Measurements from ENCODE around the gene CDH13. TPM values are rescaled to one million over a fixed set of nuclear protein-coding genes. Genes with fewer than 3 reads are reported as not detected.

Gene CDH13
- total RNA-seq, 1 donor from 2014 or later: 45.1 TPM

DNA sequence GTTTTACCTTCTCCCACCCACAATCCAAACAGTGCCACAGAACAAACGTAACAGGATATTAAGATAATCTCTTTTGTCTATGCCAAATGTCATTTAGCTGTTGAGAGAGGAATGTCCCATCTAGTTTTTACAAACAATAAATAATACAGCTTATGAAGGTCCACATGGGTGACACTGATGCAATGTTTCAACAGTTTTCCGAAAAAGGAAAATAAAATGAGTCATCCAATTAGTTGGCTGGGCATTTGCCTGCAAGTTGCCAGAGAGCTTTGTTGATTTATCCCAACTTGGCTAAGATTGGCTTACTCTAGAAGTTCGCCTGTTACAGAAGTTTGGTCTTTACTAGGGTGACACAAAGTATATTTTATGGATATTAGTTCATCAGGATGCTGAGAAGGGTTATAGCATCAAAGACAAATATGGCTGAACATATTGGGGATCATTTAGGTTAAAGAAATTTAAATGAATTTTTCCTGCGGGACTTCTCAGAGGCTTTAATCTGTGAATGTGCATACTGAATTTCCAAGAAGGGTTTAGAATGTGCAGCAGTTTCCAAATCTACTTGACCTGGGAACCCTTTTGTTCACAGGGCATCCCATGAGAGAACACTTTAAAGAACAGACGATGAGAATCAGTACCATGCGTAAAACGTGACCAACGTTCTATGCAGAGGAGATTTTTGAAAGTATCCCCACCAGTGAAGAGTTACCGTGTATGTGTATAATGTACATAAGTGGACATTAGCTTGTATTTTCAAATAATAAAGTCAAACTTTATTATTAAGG, 73.1 kb downstream of the CDH13 start:
- Mint-ChIP-seq H3K27me3 (ENCODE audit: low read depth) (no peaks in the 10 kb centered on the region), H3K36me3 (ENCODE audit: low read depth) (no peaks in the 10 kb centered on the region), H3K9me3 (ENCODE audit: low read depth) (no peaks in the 10 kb centered on the region), H3K4me1 (ENCODE audit: low read depth) (peaks cover 37% of the 10 kb centered on the region), H3K27ac (ENCODE audit: unreplicated experiment) (peak overlapping the region; percentile 89), H3K4me3 (ENCODE audit: unreplicated experiment) (no peak overlapping the region)
- no peak for DNase-seq (ENCODE audit: low spot score)
- TF ChIP-seq, protein P1, sequence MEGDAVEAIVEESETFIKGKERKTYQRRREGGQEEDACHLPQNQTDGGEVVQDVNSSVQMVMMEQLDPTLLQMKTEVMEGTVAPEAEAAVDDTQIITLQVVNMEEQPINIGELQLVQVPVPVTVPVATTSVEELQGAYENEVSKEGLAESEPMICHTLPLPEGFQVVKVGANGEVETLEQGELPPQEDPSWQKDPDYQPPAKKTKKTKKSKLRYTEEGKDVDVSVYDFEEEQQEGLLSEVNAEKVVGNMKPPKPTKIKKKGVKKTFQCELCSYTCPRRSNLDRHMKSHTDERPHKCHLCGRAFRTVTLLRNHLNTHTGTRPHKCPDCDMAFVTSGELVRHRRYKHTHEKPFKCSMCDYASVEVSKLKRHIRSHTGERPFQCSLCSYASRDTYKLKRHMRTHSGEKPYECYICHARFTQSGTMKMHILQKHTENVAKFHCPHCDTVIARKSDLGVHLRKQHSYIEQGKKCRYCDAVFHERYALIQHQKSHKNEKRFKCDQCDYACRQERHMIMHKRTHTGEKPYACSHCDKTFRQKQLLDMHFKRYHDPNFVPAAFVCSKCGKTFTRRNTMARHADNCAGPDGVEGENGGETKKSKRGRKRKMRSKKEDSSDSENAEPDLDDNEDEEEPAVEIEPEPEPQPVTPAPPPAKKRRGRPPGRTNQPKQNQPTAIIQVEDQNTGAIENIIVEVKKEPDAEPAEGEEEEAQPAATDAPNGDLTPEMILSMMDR (IDR thresholded peaks at IDR 0.05): no peak

DNA sequence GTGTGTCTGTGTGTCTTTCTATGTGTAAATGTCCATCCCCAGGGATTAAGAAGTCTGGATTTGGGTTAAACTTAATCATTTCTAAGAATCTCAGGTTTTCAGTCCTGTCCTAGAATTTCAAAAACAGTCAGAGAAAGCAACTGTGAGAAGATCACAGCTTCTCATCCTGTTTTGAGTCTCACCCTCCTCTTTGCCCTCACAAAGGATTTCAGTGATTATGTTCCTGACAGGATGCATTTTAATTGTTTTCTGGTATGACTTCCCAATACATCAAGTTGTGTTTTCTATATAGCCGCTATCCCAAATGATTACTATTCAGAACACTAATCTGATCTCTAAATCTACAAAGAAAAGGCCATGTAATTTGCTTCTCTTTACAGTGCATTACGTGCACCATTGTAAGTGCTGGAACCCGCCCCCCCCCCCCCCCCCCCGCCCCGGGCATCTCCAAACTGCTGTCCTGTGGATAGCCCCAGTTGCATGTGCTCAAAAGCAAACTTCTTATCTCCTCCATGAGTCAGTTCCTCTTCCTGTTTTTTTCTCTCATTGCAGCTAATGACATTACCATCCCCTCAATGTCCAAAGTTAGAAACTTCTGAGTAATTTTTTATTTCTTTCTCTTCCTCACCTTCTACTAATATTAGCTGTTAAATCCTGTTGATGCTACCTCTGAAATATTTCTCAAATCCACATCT, 73.9 kb downstream of the CDH13 start:
- no peak for DNase-seq (ENCODE audit: low spot score)
- Mint-ChIP-seq H3K27me3 (ENCODE audit: low read depth) (no peaks in the 10 kb centered on the region), H3K36me3 (ENCODE audit: low read depth) (no peaks in the 10 kb centered on the region), H3K27ac (ENCODE audit: unreplicated experiment) (peak overlapping the region; percentile 89), H3K4me1 (ENCODE audit: low read depth) (peaks cover 37% of the 10 kb centered on the region), H3K4me3 (ENCODE audit: unreplicated experiment) (no peak overlapping the region), H3K9me3 (ENCODE audit: low read depth) (no peaks in the 10 kb centered on the region)
- TF ChIP-seq, protein P1 (IDR thresholded peaks at IDR 0.05): no peak

DNA sequence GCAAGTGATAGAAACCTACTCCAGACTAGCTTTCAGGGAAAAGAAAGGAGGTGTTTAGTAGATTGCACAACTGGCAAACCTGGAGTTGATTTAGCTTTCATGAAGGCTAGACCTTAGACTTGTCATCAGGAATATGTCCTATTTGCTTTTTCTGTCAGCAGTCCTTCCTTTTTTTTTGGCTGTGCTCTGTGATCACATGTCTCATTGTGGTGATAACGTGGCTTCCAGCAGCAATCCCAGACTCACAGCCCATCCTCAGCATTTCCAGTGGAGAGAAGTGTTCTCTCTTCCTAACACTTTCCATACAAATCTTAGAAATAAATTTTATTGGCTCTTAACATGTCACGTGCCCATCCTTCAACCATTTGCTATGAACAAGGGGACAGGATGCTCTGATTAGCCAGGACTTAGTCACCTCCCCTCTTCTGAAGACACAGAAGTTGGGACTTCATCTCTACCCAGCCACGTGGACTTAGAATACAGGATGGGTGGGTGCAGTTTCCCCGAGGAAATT, 74.7 kb downstream of the CDH13 start:
- DNase-seq (ENCODE audit: low spot score): no peak
- no peaks in the 10 kb centered on the region for H3K9me3 Mint-ChIP-seq (ENCODE audit: low read depth)
- H3K4me1 Mint-ChIP-seq (ENCODE audit: low read depth): peaks cover 37% of the 10 kb centered on the region
- no peak overlapping the region for H3K4me3 Mint-ChIP-seq (ENCODE audit: unreplicated experiment)
- TF ChIP-seq, protein P1 (IDR thresholded peaks at IDR 0.05): no peak
- no peaks in the 10 kb centered on the region for H3K36me3 Mint-ChIP-seq (ENCODE audit: low read depth)
- H3K27ac Mint-ChIP-seq (ENCODE audit: unreplicated experiment): peak overlapping the region; percentile 1
- no peaks in the 10 kb centered on the region for H3K27me3 Mint-ChIP-seq (ENCODE audit: low read depth)

DNA sequence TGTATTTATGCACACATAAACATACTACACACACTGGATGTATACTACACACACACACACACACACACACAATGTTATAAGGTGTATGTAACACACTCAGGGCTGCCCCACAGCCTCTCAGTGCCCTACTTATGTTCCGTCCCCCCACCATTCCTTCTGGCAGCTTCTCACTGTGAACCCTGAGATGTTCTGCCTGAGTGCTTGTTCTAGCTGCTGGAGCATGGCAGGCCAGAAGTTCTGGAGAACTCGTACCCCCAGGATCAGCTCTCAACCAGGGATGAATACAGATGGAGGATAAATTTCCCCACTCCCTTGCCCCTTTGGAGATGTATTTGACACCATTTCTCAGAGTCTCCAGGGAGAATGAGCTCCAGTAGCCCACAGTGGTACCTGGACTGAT, 76.4 kb downstream of the CDH13 start:
- H3K27me3 Mint-ChIP-seq (ENCODE audit: low read depth): no peaks in the 10 kb centered on the region
- peaks cover 33% of the 10 kb centered on the region for H3K4me1 Mint-ChIP-seq (ENCODE audit: low read depth)
- H3K27ac Mint-ChIP-seq (ENCODE audit: unreplicated experiment): no peak overlapping the region
- no peak overlapping the region for H3K4me3 Mint-ChIP-seq (ENCODE audit: unreplicated experiment)
- TF ChIP-seq, protein P1 (IDR thresholded peaks at IDR 0.05): no peak
- DNase-seq (ENCODE audit: low spot score): no peak
- H3K36me3 Mint-ChIP-seq (ENCODE audit: low read depth): no peaks in the 10 kb centered on the region
- H3K9me3 Mint-ChIP-seq (ENCODE audit: low read depth): no peaks in the 10 kb centered on the region
